ENCODE measurements around the gene PBXIP1. TPM values are rescaled to one million over a fixed set of nuclear protein-coding genes. Genes with fewer than 3 reads are reported as not detected.

PBXIP1 gene
- total RNA-seq, 4 donors from 2014 or later, result 11.1 to 51.1 (median 29.3) TPM

- Histone ChIP-seq H3K36me3 (peaks cover 8 to 46% (median 27%) of the 10 kb centered on the region in 3 donors), H3K27ac (peak overlapping the region in 2 of 4 donors; percentile 4 to 9), H3K4me3 (no peak overlapping the region), H3K4me1 (peaks cover 35 to 81% (median 45%) of the 10 kb centered on the region in 3 donors), H3K27me3 (no peaks in the 10 kb centered on the region), H3K9me3 (no peaks in the 10 kb centered on the region)
- TF ChIP-seq, protein P1, sequence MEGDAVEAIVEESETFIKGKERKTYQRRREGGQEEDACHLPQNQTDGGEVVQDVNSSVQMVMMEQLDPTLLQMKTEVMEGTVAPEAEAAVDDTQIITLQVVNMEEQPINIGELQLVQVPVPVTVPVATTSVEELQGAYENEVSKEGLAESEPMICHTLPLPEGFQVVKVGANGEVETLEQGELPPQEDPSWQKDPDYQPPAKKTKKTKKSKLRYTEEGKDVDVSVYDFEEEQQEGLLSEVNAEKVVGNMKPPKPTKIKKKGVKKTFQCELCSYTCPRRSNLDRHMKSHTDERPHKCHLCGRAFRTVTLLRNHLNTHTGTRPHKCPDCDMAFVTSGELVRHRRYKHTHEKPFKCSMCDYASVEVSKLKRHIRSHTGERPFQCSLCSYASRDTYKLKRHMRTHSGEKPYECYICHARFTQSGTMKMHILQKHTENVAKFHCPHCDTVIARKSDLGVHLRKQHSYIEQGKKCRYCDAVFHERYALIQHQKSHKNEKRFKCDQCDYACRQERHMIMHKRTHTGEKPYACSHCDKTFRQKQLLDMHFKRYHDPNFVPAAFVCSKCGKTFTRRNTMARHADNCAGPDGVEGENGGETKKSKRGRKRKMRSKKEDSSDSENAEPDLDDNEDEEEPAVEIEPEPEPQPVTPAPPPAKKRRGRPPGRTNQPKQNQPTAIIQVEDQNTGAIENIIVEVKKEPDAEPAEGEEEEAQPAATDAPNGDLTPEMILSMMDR (IDR thresholded peaks at IDR 0.05), result no peak
- TF ChIP-seq POLR2A (IDR thresholded peaks at IDR 0.05), result no peak
- DNase-seq, result no peak
- WGBS, 2 donors, result 100% methylated on average over 1 of the region's 7 CpGs; no CpG with 5 or more reads in 1 of the 2 donors
- intact Hi-C loops (cut with DNase I), result loop anchor here (10.0 kb wide), 1 partner anchor 395 kb away; the partner anchor contains the start of gene CHRNB2
Observed at GRCh38 chr1:154959426-154959780, 3.5 kb upstream of the PBXIP1 start.

DNA sequence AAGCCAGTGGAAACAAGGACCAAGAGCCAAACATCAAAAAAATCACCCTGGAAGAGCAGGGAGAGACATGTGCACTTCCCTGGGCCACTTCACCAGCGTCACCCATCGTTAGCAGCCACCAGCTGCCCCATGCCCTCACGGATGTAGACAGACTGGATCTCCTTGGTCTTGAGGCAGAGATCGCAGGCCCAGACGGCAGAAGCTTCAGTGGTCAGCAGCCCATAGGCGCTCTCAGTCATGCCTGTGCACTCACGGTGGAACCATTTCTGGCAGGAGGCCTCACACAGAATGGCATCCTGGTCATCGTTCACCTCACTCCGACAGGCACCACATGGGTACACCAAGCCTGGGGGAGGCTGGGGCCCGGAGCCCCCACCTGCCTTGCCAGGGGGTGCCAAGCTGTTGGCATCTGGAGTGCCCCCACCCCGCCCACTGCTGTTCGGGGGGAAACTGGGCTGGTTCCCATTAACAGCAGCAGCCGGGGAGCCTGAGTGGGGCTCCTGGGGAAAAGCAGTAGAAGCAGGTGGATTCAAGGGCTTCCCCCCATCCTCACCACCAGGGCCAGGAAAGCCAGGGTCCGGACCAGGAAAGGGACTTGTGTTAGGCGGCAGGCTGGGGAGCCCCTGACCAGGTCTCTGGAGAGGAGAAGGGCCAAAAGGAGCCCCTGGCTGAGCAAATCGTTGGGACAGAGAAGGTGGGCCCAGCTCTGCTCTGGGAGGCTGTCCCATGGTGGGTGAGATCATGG lies 3.0 kb upstream of the PBXIP1 start:
- no peaks in the 10 kb centered on the region for H3K9me3 ChIP-seq
- no peaks in the 10 kb centered on the region for H3K27me3 ChIP-seq
- TF ChIP-seq, protein P1 (IDR thresholded peaks at IDR 0.05), result no peak
- TF ChIP-seq POLR2A (IDR thresholded peaks at IDR 0.05), result no peak
- WGBS, 2 donors, result 89% methylated on average over 3 of the region's 16 CpGs; no CpG with 5 or more reads in 1 of the 2 donors
- DNase-seq, result no peak
- peaks cover 37 to 87% (median 50%) of the 10 kb centered on the region in 3 donors for H3K4me1 ChIP-seq
- H3K36me3 ChIP-seq, result peaks cover 8 to 40% (median 22%) of the 10 kb centered on the region in 3 donors
- peak overlapping the region in 2 of 4 donors; percentile 4 to 9 for H3K27ac ChIP-seq
- intact Hi-C loops (cut with DNase I), result loop anchor here (10.0 kb wide), 1 partner anchor 394 kb away; the partner anchor contains the start of gene CHRNB2
- H3K4me3 ChIP-seq, result no peak overlapping the region

DNA sequence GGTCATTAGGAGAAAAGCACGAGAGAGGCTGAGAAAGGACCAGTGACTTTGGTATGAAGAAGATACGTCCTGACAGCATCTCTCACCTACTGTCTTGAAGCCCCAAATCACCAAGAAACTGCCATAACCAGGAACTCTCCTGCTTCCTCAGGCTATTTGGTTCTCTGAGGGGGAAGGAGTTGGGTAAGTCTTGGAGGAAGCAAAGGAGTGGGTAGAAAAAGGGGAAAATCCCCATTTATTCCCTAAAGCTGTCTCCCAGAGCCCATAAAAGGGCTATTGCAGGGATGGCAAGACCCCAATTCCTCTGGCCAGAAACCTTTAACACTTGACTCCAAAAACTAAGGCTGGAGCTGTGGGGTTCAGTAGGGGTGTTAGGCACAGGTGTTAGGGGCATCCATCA lies 2.1 kb upstream of the PBXIP1 start:
- Histone ChIP-seq H3K27me3 (no peaks in the 10 kb centered on the region), H3K36me3 (peaks cover 8 to 32% (median 14%) of the 10 kb centered on the region in 3 donors), H3K27ac (peak overlapping the region in 2 of 4 donors; percentile 4 to 89), H3K4me3 (no peak overlapping the region), H3K4me1 (peaks cover 36 to 87% (median 57%) of the 10 kb centered on the region in 3 donors), H3K9me3 (no peaks in the 10 kb centered on the region)
- TF ChIP-seq POLR2A (IDR thresholded peaks at IDR 0.05), result no peak
- TF ChIP-seq, protein P1 (IDR thresholded peaks at IDR 0.05), result no peak
- WGBS, 2 donors, result 50 to 80% methylated on average over 2 of the region's 2 CpGs
- intact Hi-C loops (cut with DNase I), result loop anchor here (10.0 kb wide), 1 partner anchor 393 kb away; the partner anchor contains the start of gene CHRNB2
- no peak for DNase-seq

- H3K36me3 ChIP-seq, result peaks cover 8 to 27% (median 10%) of the 10 kb centered on the region in 3 donors
- no peaks in the 10 kb centered on the region for H3K27me3 ChIP-seq
- 32 to 65% methylated on average over 9 of the region's 9 CpGs for WGBS, 2 donors
- DNase-seq, result no peak
- intact Hi-C loops (cut with DNase I), result loop anchor here (10.0 kb wide), 1 partner anchor 392 kb away; the partner anchor contains the start of gene CHRNB2
- H3K9me3 ChIP-seq, result no peaks in the 10 kb centered on the region
- H3K4me1 ChIP-seq, result peaks cover 28 to 87% (median 57%) of the 10 kb centered on the region in 3 donors
- no peak for TF ChIP-seq POLR2A (IDR thresholded peaks at IDR 0.05)
- TF ChIP-seq, protein P1 (IDR thresholded peaks at IDR 0.05), result no peak
- peak overlapping the region; percentile 79 to 89 (median 85) for H3K27ac ChIP-seq
- H3K4me3 ChIP-seq, result no peak overlapping the region
Observed at GRCh38 chr1:154957091-154957657, 1.3 kb upstream of the PBXIP1 start.

DNA sequence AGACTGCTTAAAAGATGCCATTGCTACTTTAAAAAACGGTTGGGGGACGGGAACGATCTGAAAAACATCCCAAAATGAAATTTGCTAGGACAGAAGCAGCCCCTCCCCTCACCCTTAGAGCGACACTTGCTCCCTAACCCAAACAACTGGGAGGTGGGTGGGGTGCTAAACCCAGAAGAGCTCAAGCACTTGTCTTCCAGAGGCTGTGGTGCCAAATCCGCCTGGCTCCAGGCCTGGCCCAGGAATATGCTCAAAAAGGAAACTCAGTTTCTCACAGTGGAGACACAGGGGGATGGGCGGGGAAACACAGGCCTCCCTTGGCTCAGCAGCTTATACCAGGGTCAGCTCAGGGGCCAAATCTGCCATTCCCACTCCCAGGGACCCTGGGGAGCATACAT lies 644 bp upstream of the PBXIP1 start:
- TF ChIP-seq, protein P1 (IDR thresholded peaks at IDR 0.05), result no peak
- TF ChIP-seq POLR2A (IDR thresholded peaks at IDR 0.05), result no peak
- Histone ChIP-seq H3K27me3 (no peaks in the 10 kb centered on the region), H3K4me1 (peaks cover 28 to 90% (median 63%) of the 10 kb centered on the region in 3 donors), H3K9me3 (no peaks in the 10 kb centered on the region), H3K4me3 (peak overlapping the region; percentile 43 to 71 (median 55)), H3K27ac (peak overlapping the region; percentile 79 to 89 (median 85)), H3K36me3 (peaks cover 8 to 31% (median 10%) of the 10 kb centered on the region in 3 donors)
- 7 to 9% methylated on average over 4 to 6 of the region's 6 CpGs for WGBS, 2 donors
- DNase-seq, result no peak
- intact Hi-C loops (cut with DNase I), result loop anchor here (10.0 kb wide), 1 partner anchor 392 kb away; the partner anchor contains the start of gene CHRNB2
